ENCODE data around the gene CCDC40. TPM values are rescaled to one million over a fixed set of nuclear protein-coding genes. Genes with fewer than 3 reads are reported as not detected.
"Not testable (repeated sequence)": the region's sequence is repeated elsewhere in the genome, so short reads cannot be mapped to it uniquely, and the experiment has no call there.

CCDC40 gene
- total RNA-seq, 4 donors from 2014 or later, result 3.5 to 8.8 (median 5.3) TPM

DNA sequence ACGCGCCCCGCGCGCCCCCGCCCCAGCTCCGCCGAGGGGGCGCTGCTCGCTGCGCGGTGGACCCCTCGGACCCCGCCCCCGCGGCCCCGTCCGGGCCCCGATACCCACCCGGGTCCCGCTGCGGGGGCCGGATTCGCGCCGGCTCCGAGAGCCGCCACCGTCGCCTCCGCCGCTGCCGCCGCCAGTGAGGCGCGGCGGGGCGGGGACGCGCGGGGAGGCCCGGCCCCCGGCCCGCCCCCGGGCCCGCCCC, 830 bp upstream of the CCDC40 start, which contains the start of gene TBC1D16:
TBC1D16 (minus strand) TSS at position 186 of the 250 bp plus-strand sequence. CDS start 22,325 bp downstream, outside the sequence.
- peak; percentile 10 for ATAC-seq (ENCODE audit: low FRiP score)
- DNase-seq (ENCODE audit: low spot score), result no peak
- TF ChIP-seq CTCF (IDR thresholded peaks at IDR 0.05), result no peak

DNA sequence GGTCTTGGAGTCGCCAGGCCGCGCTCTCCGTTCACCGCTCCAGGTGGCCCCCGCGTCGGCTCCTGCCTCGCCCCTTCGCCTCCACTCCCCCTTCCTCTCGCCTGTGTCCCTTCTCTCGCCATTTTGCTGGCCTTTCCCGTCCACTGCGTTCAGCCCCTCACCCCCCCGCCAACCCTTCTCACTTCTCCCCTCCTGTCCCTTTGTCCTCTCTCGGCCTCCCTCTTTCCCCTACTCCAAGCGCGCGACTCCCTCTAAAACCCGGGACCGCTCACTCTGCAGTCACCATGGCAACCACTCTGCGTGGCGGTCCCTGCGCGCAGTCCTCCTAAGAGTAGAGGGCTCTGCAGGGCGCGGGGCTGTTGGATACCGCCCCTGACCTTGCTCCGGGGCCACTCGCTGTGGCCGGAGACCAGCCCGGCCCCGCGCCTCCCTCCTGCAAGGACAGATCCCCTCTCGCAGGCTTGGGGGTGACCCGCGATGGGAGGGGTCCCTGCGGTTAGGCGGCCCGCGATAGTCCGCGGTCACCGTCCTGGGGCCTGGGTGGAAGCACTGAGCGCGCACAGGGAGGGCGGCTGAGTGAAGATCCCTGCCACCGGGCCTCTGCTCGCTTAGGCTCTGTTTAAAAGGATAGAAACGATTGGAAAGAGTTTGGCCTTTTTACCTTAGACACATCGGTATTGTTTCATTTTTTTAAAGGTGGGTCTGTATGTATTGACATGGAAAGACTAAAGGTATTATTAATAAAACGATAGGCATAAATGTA, 454 bp downstream of the CCDC40 start:
- peak; percentile 36 for ATAC-seq (ENCODE audit: low FRiP score)
- DNase-seq (ENCODE audit: low spot score), result no peak
- no peak for TF ChIP-seq CTCF (IDR thresholded peaks at IDR 0.05)

DNA sequence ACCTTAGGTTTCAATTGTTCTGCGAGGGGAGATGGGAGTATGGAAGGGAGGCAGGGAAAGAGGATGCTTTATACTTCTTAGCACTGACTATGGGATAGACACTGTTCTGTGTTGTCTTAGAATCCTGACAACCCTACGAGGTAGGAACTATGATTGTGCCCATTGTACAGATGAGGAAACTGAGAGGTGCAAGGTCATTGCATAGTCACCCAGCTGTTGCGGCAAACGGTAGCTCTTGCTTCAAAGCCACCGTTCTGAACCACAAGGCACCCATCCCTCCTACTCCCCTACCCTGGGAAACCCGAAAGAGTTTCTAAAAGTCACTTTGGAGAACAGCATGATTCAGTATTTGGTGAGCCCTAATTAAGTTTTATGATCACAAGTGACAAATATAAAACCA, 7.5 kb downstream of the CCDC40 start:
- ATAC-seq (ENCODE audit: low FRiP score) (no peak), DNase-seq (ENCODE audit: low spot score) (no peak)
- no peak for TF ChIP-seq CTCF (IDR thresholded peaks at IDR 0.05)

DNA sequence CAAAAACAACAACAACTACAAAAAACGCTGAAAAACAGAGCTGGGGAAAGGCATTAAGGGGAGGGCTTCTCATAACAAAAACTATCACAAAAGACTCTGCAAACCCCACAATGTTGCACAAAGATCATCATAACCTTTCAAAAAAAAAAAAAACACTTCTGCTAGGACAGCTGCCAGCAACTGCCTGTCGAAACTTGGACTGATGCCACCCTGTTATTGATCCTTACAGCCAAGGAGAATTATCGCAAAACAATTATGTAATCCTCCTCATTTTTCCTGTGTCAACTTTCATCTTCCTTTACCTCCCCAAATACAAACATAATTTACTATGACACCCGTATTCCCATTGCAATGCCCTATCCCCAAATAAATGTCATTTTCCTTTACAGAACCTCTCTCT, 9.3 kb downstream of the CCDC40 start:
- ATAC-seq (ENCODE audit: low FRiP score) (no peak), DNase-seq (ENCODE audit: low spot score) (no peak)
- no peak for TF ChIP-seq CTCF (IDR thresholded peaks at IDR 0.05)

GRCh38 chr17:80046709-80047108, 10.3 kb downstream of the CCDC40 start:
- not testable (repeated sequence) for ATAC-seq (ENCODE audit: low FRiP score); DNase-seq (ENCODE audit: low spot score)

- ATAC-seq (ENCODE audit: low FRiP score), result no peak
- no peak for TF ChIP-seq CTCF (IDR thresholded peaks at IDR 0.05)
- no peak for DNase-seq (ENCODE audit: low spot score)
Measured at GRCh38 chr17:80047176-80047575, 10.7 kb downstream of the CCDC40 start.

GRCh38 chr17:80049986-80050385, 13.5 kb downstream of the CCDC40 start:
- no peak for TF ChIP-seq CTCF (IDR thresholded peaks at IDR 0.05)
- ATAC-seq (ENCODE audit: low FRiP score) (no peak), DNase-seq (ENCODE audit: low spot score) (no peak)
